ENCODE measurements around the gene NIPA2.

The NIPA2 gene

GRCh38 chr15:22907161-22907950, 68.9 kb downstream of the NIPA2 start:
- TF ChIP-seq ELF4 (IDR thresholded peaks at IDR 0.05) (no peak), SUZ12 (IDR thresholded peaks at IDR 0.05) (no peak), FOXA1 (IDR thresholded peaks at IDR 0.05) (no peak), LEF1 (IDR thresholded peaks at IDR 0.05; ENCODE audit: borderline replicate concordance) (no peak), FOXM1 (IDR thresholded peaks at IDR 0.05; ENCODE audit: borderline replicate concordance) (no peak), PKNOX1 (IDR thresholded peaks at IDR 0.05) (no peak), CTBP1 (IDR thresholded peaks at IDR 0.05; ENCODE audit: borderline replicate concordance) (no peak), L3MBTL2 (conservative IDR thresholded peaks at IDR 0.05) (no peak), BHLHE40 (IDR thresholded peaks at IDR 0.05; ENCODE audit: borderline replicate concordance) (no peak), FOXK2 (IDR thresholded peaks at IDR 0.05) (no peak), ZNF384 (IDR thresholded peaks at IDR 0.05) (no peak), TARDBP (IDR thresholded peaks at IDR 0.05) (no peak), HDGF (IDR thresholded peaks at IDR 0.05; ENCODE audit: borderline replicate concordance) (no peak), NFRKB (IDR thresholded peaks at IDR 0.05) (no peak), SP1 (IDR thresholded peaks at IDR 0.05) (no peak), ARNT (IDR thresholded peaks at IDR 0.05) (no peak)

DNA sequence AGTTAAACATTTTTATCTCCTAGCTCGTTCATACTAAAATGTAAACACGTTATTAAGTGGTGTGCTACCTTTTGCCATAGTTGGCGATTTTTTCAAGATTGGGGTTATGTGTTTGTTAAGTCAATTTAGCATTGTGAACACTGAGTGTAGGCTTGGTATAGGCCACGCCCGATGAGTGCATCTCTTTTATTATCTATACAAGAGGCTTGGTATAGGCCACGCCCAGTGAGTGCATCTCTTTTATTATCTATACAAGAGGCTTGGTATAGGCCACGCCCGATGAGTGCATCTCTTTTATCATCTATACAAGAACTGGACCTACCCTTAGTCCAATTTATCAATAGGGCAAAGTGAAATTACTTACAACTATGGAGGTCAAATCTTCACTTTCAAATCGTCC, 70.4 kb downstream of the NIPA2 start:
- ChIA-PET POLR2A (no interaction called here), CTCF (no interaction called here)
- TF ChIP-seq TARDBP (IDR thresholded peaks at IDR 0.05) (no peak), ZNF384 (IDR thresholded peaks at IDR 0.05) (no peak), ELF4 (IDR thresholded peaks at IDR 0.05) (no peak), PKNOX1 (IDR thresholded peaks at IDR 0.05) (no peak), L3MBTL2 (conservative IDR thresholded peaks at IDR 0.05) (no peak), FOXM1 (IDR thresholded peaks at IDR 0.05; ENCODE audit: borderline replicate concordance) (no peak), BHLHE40 (IDR thresholded peaks at IDR 0.05; ENCODE audit: borderline replicate concordance) (no peak), LEF1 (IDR thresholded peaks at IDR 0.05; ENCODE audit: borderline replicate concordance) (no peak), ARNT (IDR thresholded peaks at IDR 0.05) (no peak), NFRKB (IDR thresholded peaks at IDR 0.05) (no peak), CTBP1 (IDR thresholded peaks at IDR 0.05; ENCODE audit: borderline replicate concordance) (no peak), FOXA1 (IDR thresholded peaks at IDR 0.05) (no peak), SUZ12 (IDR thresholded peaks at IDR 0.05) (no peak), FOXK2 (IDR thresholded peaks at IDR 0.05) (no peak), SP1 (IDR thresholded peaks at IDR 0.05) (no peak)
- no peak for DNase-seq (ENCODE audit: extremely low spot score)

More at GRCh38 chr15:22907161-22907950, 68.9 kb downstream of the NIPA2 start:
- ChIA-PET CTCF (no interaction called here), POLR2A (no interaction called here)
- DNase-seq (ENCODE audit: extremely low spot score) = no peak

DNA sequence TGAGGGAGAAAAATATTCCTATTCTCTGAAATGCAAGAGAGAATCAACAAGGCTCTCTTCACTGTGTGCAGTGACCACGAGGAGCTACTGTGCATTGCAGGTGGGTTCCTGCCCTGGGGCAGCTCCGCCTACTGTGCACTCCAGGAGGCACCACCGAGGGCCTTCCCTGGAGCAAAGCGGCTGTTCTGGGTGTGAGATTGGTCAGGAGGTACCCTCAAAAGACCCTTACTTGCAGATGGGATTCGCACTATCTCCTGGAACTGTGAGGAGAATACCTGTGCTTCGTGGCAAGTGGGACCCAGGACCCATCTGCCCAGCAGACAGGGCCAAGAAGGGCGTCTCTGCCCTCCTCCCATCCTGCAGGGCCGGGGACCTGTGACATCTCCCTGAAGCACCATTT, 72.8 kb downstream of the NIPA2 start:
- no peak for DNase-seq (ENCODE audit: extremely low spot score)
- CTCF ChIA-PET = no interaction called here
- POLR2A ChIA-PET = no interaction called here
- TF ChIP-seq FOXM1 (IDR thresholded peaks at IDR 0.05; ENCODE audit: borderline replicate concordance) = no peak
- TF ChIP-seq FOXK2 (IDR thresholded peaks at IDR 0.05) = no peak
- no peak for TF ChIP-seq ARNT (IDR thresholded peaks at IDR 0.05)
- TF ChIP-seq HDGF (IDR thresholded peaks at IDR 0.05; ENCODE audit: borderline replicate concordance) = no peak
- no peak for TF ChIP-seq FOXA1 (IDR thresholded peaks at IDR 0.05)
- no peak for TF ChIP-seq ZNF384 (IDR thresholded peaks at IDR 0.05)

DNA sequence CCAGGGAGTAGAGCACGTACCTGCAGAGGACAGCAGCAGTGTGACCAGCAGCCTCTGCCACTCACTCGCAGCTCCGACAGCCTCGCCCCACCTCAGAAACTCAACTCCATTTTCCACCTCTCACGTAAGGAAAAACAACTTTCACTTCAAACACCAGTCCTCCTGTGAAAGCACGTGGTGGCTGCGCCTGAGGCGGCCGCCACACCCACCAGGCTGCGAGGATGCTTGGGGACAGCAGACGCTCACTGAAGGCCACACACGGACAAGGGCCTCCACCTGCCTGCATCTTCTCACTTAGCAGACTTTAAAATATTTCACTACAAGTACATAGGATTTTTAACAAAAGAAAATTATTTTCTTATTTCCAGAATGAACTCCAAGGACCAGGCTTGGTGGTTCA, 73.8 kb downstream of the NIPA2 start:
- no peak for TF ChIP-seq PKNOX1 (IDR thresholded peaks at IDR 0.05)
- no peak for TF ChIP-seq SUZ12 (IDR thresholded peaks at IDR 0.05)
- no peak for TF ChIP-seq L3MBTL2 (conservative IDR thresholded peaks at IDR 0.05)
- no peak for TF ChIP-seq FOXK2 (IDR thresholded peaks at IDR 0.05)
- no peak for TF ChIP-seq HDGF (IDR thresholded peaks at IDR 0.05; ENCODE audit: borderline replicate concordance)
- TF ChIP-seq FOXA1 (IDR thresholded peaks at IDR 0.05) = no peak
- TF ChIP-seq ELF4 (IDR thresholded peaks at IDR 0.05) = no peak
- TF ChIP-seq TARDBP (IDR thresholded peaks at IDR 0.05) = no peak
- TF ChIP-seq BHLHE40 (IDR thresholded peaks at IDR 0.05; ENCODE audit: borderline replicate concordance) = no peak
- no peak for TF ChIP-seq SP1 (IDR thresholded peaks at IDR 0.05)
- no peak for TF ChIP-seq LEF1 (IDR thresholded peaks at IDR 0.05; ENCODE audit: borderline replicate concordance)
- TF ChIP-seq FOXM1 (IDR thresholded peaks at IDR 0.05; ENCODE audit: borderline replicate concordance) = no peak
- TF ChIP-seq CTBP1 (IDR thresholded peaks at IDR 0.05; ENCODE audit: borderline replicate concordance) = no peak
- no peak for TF ChIP-seq ZNF384 (IDR thresholded peaks at IDR 0.05)
- no peak for TF ChIP-seq NFRKB (IDR thresholded peaks at IDR 0.05)
- no peak for TF ChIP-seq ARNT (IDR thresholded peaks at IDR 0.05)
- ChIA-PET POLR2A (interaction anchor here (0.6 kb wide), 1 partner anchor 202 kb away, joined by 3 read pairs; no protein-coding TSS in a partner anchor), CTCF (no interaction called here)
- DNase-seq (ENCODE audit: extremely low spot score) = no peak

DNA sequence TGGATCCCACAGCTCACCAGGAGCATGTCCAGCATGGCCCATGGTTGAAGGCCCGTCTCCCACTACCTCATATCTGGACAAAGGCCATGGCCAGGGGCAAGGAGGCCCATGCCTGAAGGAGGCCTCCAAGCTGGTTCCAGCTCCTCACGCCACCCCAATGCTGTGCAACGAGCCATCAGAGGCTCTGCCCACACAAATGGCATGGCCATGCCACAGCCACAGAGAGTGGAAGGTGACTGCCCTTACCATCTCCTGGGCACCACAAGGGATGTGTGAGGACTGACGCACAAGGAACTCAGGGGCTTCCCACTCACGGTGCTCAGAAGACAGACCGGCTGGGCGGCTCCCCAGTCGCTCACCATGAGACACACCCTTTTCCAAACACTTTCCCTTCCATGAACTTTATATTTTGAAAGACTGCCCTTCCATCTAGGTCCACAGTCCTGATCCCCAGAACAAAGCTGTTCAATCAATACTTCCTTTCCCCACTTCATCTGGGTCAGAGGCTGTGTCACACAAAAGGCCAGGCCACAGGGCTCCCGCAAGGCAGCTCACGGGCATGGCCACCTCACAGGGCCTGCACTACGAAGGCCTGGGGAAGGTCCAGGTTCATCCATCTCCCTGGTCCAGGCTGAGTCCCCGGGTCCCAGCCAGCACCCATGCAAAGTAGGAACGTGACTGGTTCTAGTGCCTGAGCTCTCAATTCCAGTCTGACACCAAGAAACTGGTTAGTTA, 75.3 kb downstream of the NIPA2 start:
- ChIA-PET CTCF (no interaction called here), POLR2A (interaction anchor here (0.6 kb wide), 1 partner anchor 65 kb away, joined by 3 read pairs; no protein-coding TSS in a partner anchor)

More for the DNA sequence above, 75.3 kb downstream of the NIPA2 start:
- DNase-seq (ENCODE audit: extremely low spot score) = no peak
- TF ChIP-seq NFRKB (IDR thresholded peaks at IDR 0.05) (no peak), ZNF384 (IDR thresholded peaks at IDR 0.05) (no peak), FOXA1 (IDR thresholded peaks at IDR 0.05) (no peak), TARDBP (IDR thresholded peaks at IDR 0.05) (no peak), LEF1 (IDR thresholded peaks at IDR 0.05; ENCODE audit: borderline replicate concordance) (no peak), PKNOX1 (IDR thresholded peaks at IDR 0.05) (no peak), SP1 (IDR thresholded peaks at IDR 0.05) (no peak), SUZ12 (IDR thresholded peaks at IDR 0.05) (no peak), HDGF (IDR thresholded peaks at IDR 0.05; ENCODE audit: borderline replicate concordance) (no peak), CTBP1 (IDR thresholded peaks at IDR 0.05; ENCODE audit: borderline replicate concordance) (no peak), ELF4 (IDR thresholded peaks at IDR 0.05) (no peak), BHLHE40 (IDR thresholded peaks at IDR 0.05; ENCODE audit: borderline replicate concordance) (no peak), L3MBTL2 (conservative IDR thresholded peaks at IDR 0.05) (no peak)
